PFSK-1 (cell line): ENCODE data around the gene CDKN2D.

ENCODE experiments used
- FOXP2 ChIP-seq: optimal IDR thresholded peaks from 2 replicates; pipeline ENCODE3; 2011; ENCODE audit warnings: borderline replicate concordance, control low read depth, inconsistent platforms; ENCODE audit not compliant: insufficient read depth; ENCODE audit errors: extremely low read length, extremely low read depth
- POLR2AphosphoS5 ChIP-seq: IDR thresholded peaks from 2 replicates; pipeline ENCODE4 v1.6.1; 2012; ENCODE audit warnings: low read depth, mild to moderate bottlenecking, control low read depth, low read length, moderate library complexity
- REST ChIP-seq, 2 experiments: IDR thresholded peaks; 2 replicates each; pipeline versions ENCODE4 v1.6.1 to v1.8.0; 2011 to 2012; ENCODE audit warnings: low read depth in 2 of 2, low read length in 2 of 2, control low read depth in 1 of 2, inconsistent platforms in 1 of 2, mild to moderate bottlenecking in 1 of 2, moderate library complexity in 1 of 2; ENCODE audit not compliant: insufficient read depth in 1 of 2
- SIN3A ChIP-seq: IDR thresholded peaks from 2 replicates; pipeline ENCODE4 v1.6.1; 2012; ENCODE audit warnings: mild to moderate bottlenecking, low read length, moderate library complexity, borderline replicate concordance; ENCODE audit not compliant: insufficient read depth
- TAF1 ChIP-seq: IDR thresholded peaks from 2 replicates; pipeline ENCODE4 v1.6.1; 2012; ENCODE audit warnings: low read length, control low read depth, borderline replicate concordance; ENCODE audit not compliant: insufficient read depth

Gene CDKN2D

GRCh38 chr19:10567656-10568055 lies 1.1 kb downstream of the CDKN2D start:
- TF ChIP-seq FOXP2 (no peak), REST (IDR thresholded peaks at IDR 0.05; ENCODE audit: insufficient read depth in 1 of 2, low read depth in 2 of 2, low read length in 2 of 2) (no peak), POLR2AphosphoS5 (no peak), SIN3A (no peak), TAF1 (no peak)

- TF ChIP-seq FOXP2 (no peak), SIN3A (no peak), TAF1 (no peak), REST (IDR thresholded peaks at IDR 0.05; ENCODE audit: insufficient read depth in 1 of 2, low read depth in 2 of 2, low read length in 2 of 2) (no peak), POLR2AphosphoS5 (no peak)
Measured at GRCh38 chr19:10566658-10567410, 1.9 kb downstream of the CDKN2D start.

- TF ChIP-seq SIN3A (no peak), POLR2AphosphoS5 (no peak), TAF1 (no peak), REST (IDR thresholded peaks at IDR 0.05; ENCODE audit: insufficient read depth in 1 of 2, low read depth in 2 of 2, low read length in 2 of 2) (no peak), FOXP2 (no peak)
Measured at GRCh38 chr19:10566408-10566657, 2.4 kb downstream of the CDKN2D start.

- TF ChIP-seq SIN3A (peak; percentile 96; the same call in 1 of the 2 replicates), TAF1 (peak; percentile 79), POLR2AphosphoS5 (peak; percentile 95), FOXP2 (peak; percentile 73), REST (IDR thresholded peaks at IDR 0.05; ENCODE audit: insufficient read depth in 1 of 2, low read depth in 2 of 2, low read length in 2 of 2) (peak in 1 of 2 experiments; percentile 45; a peak in 1 of 4 replicates)
Measured at GRCh38 chr19:10565567-10566407, 3.0 kb downstream of the CDKN2D start, which contains the start of gene KRI1. Gene KRI1 (minus strand): TSS chr19:10566010. CDS start chr19:10565999, 11 bp downstream.
